Astrocyte of the hippocampus (primary cell): Measurements from ENCODE around the gene BCR.
"Not testable (repeated sequence)": the region's sequence is repeated elsewhere in the genome, so short reads cannot be mapped to it uniquely, and the experiment has no call there.

Source experiments
- DNase-seq: peaks from one replicate; pipeline ENCODE4 v3.0.0; 2011; ENCODE audit warnings: low read depth, low spot score

BCR gene

GRCh38 chr22:23287136-23288095 is 107.1 kb downstream of the BCR start:
- no peak for DNase-seq

- DNase-seq = no peak
Observed at GRCh38 chr22:23288301-23289129, 108.2 kb downstream of the BCR start.

- no peak for DNase-seq
Observed at GRCh38 chr22:23289130-23289503, 108.8 kb downstream of the BCR start.

- peak; percentile 66 for DNase-seq
Observed at GRCh38 chr22:23289851-23290724, 109.8 kb downstream of the BCR start.

GRCh38 chr22:23291806-23292452 is 111.6 kb downstream of the BCR start:
- DNase-seq = no peak

GRCh38 chr22:23292453-23293350 is 112.4 kb downstream of the BCR start:
- DNase-seq = no peak

GRCh38 chr22:23293720-23294119 is 113.4 kb downstream of the BCR start:
- no peak for DNase-seq

DNA sequence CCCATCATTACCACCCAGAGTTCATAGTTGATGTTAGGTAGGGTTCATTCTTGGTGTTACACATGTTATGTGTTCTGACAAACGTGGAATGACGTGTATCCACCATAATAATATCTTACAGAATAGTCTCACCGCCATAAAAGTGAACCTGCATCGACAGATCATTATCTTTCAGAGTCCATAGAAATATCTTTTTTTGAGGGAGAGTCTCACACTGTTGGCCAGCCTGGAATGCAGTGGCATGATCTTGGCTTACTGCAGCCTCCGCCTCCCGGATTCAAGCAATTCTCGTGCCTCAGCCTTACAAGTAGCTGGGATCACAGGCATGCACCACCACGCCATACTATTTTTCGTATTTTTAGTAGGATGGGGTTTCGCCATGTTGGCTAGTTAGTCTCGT is 113.9 kb downstream of the BCR start:
- no peak for DNase-seq

DNA sequence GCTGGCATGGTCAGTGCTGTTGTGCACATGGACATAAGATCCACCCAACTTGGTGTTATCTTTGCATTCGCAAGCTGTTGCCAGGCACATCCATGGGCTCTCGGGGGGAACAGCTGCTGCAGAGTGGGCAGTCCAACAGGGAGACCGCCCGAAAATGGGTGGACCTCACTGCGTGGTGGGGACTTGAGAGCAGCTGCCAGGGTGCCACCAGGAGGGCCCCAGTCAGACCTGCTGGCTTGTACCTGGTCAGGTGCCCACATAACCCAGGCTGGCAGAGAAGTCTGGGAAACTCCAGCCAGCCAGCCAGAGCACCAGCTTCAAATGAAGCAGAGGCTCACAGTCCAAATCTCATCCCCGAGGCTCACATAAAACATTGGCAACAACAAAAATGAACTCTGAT is 120.2 kb downstream of the BCR start:
- no peak for DNase-seq

DNA sequence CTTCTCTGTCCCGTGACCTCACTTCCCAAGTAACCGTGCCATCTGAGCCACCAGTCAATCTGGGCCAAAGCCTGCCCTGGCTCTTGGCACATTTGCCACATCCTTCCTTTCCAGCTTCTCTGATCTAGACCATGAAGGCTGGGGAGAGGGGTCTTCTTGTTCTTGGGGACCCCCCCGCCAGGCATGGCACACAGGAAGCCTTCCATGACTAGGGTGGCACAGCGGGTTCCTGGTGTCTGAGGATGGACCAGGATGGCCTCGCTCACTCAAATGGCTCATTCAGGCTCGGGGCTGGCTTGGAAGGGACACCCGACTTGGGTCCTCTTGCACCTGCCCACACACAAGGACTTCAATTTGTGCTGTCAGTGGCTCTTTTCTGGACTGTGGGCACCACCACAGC is 121.3 kb downstream of the BCR start:
- DNase-seq = no peak

DNA sequence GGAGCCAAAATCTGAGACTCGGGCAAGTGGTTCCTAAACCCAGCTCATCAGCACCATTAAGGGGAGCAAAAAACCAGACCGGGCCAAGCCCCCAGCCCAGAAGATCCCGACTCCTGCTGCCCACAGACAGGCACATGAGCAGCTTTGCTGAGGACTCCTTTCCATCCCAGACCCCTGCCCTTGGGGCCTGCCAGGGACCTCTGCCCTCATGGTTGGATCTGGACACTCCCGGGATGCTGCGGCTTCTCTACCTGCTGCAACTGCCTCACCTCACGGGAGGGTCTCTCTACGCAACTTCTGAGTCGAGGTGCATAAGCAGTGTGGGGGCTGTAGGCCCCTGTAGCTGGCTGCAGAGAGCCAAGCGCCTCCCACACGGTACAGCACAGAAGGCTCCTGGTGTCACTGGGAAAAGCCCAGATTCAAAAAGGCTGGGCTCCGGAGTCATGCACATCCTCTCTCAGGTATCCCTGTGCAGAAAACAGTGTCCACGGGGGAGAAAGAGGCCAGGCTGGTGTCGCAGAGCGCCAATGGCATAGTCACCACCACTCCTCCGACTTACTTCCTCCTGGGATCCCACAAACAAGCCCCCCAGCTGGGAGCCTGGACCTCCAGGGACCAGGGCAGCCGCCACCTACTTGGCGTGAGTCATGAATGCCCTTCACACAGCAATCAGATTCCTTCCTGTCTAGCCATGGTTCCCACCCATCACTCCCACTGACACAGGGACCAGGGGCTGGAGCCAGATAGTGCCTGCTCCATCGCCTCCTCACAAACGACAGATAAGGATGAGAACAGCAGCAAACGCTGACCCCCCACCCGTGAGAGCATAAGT is 122.1 kb downstream of the BCR start:
- peak; percentile 54 for DNase-seq

DNA sequence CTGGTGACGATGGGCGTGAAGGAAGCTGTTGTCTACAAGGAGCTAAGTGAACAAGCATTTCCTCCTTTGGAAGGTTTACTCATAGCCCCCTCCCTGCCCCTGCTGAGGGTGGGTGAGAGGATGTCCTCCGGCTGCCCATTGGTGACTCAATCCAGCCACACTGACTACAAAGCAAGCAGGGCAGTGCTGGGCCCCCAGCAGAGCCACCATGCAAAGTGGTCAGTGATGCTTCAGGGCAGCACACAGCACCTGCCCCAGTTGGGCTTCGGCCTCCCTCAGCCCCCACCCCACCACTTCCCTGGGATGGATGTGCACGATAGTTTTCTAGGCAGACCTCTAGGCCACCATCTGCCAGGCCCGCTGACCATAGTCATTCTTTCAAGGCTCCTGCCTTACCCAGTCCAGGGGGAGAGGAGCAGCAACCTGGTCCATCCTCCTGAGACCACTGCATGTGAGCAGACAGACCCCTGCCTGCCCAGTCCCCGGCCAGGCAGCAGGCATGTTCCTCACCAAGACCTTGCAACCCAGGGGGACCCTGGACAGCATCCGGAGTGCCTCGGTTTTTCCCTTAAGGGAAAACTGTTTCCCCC is 125.1 kb downstream of the BCR start:
- peak; percentile 76 for DNase-seq

DNA sequence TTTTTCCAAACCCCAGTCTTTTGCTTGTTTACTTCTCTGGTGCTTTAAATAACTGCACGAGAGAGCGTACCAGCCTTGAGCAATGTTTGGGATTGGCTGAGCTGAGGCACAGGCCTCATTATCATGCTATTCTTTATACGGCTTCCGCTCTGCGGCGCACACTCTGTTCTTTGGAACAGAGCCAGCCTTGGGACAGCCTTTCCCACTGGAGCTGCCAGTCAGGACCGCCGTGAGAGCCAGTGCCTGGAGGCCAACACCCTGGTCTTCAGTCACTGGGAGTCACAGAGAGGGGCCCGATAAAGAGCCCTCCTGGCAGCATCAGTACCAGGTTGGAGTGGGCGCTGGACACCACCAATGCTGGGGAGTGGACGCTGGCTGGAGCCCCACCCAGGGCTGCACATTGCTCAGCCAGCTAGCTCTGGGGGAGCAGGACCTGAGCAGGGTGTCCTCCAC is 125.6 kb downstream of the BCR start:
- DNase-seq = peak; percentile 92

- peak; percentile 35 for DNase-seq
Observed at GRCh38 chr22:23306438-23306921, 126.2 kb downstream of the BCR start.

GRCh38 chr22:23306926-23307325 is 126.6 kb downstream of the BCR start:
- no peak for DNase-seq

- not testable (repeated sequence) for DNase-seq
Observed at GRCh38 chr22:23307511-23307910, 127.2 kb downstream of the BCR start.

DNA sequence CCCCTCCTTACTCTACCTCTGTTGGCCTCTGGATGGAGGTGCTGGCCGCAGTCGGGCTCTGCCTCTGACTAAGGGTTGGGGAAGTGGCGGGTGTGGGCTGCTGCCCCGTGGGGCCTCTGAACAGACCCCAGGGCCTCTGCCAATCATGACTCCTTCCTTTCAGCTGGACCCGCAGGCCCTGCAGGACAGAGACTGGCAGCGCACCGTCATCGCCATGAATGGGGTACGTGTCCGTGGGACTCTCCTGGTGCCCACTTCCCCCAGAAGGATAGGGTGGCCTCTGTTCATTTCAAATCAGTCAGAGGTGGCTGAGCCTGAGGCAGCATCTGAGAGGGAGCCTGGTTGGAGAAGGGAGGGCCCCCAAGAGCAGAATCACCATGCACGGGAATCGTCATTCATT is 129.0 kb downstream of the BCR start:
- DNase-seq = not testable (repeated sequence)

DNA sequence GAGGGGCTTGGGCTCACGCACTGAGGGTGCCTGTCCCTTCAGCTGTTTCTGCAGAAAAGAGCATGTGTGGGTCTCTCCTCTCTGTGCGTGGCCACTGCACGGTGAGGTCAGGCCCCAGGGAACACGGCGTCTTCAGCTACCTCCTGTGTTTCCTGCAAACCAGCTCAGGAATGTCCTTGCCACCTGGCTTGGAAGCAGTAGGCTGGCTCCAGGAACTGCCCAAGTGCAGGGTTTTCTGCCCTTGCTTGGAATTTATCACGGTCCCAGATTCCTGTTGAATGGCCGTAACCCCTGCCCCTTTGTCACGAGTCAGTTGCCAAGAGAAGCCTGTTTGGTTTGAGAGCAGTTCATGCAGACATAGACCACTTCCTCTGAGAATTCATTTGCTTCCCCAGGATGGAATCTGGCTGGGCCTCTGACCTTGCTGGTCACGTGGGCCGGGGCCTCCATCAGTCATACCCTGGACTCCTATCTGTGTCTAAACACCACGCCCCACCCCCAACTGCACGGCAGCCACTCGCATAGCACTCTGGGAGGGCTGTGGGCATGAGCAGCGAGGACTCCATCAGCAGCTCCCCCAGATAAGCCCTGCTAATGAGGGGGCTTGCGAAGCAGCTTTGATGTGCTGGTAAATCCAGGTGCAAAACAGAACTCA is 130.3 kb downstream of the BCR start:
- DNase-seq = not testable (repeated sequence)
